HepG2 (cell line): Measurements from ENCODE around the gene BPI. TPM values are rescaled to one million over a fixed set of nuclear protein-coding genes. Genes with fewer than 3 reads are reported as not detected.

Experiments
- ATAC-seq: fragments of 200-7000 bp; cut with Tn5 transposase; 3 replicates; pipeline ENCODE4 v1.9.1; 2020; ENCODE audit warnings: mild to moderate bottlenecking, moderate library complexity
- BruUV-seq: library from RNA; stranded (reverse); fragments of 400-500 nt; replicated peaks from 2 replicates; lab custom pipeline; 2021; lab: Mats Ljungman, UMichigan
- CTCF ChIA-PET: fragments of 300-600 bp; formaldehyde crosslinking; extraction: SDS; loops from one replicate; lab custom pipeline; 2021; ENCODE audit warnings: low total read pairs, inconsistent platforms, low intra/inter-chr PET ratio; lab: Yijun Ruan, JAX
- POLR2A ChIA-PET: fragments of 350-600 bp; sonication (Branson Sonifier 250); formaldehyde crosslinking; loops from one replicate; lab custom pipeline; 2020; ENCODE audit warnings: antibody characterized with exemption, inconsistent platforms; lab: Yijun Ruan, JAX
- DNase-seq: peaks from one replicate; pipeline ENCODE4 v3.0.0-alpha.2; 2015; ENCODE audit warnings: low spot score
- FAIRE-seq: peaks from 3 replicates; lab custom pipeline; 2011; peaks lifted over from hg19 to GRCh38; lab: Jason Lieb, UNC
- H2AFZ ChIP-seq: one replicate; pipeline ENCODE4 v1.6.1; 2011; ENCODE audit warnings: low read length, inconsistent platforms
- H3K27ac ChIP-seq: fragments of 300-600 bp; 3 replicates; pipeline ENCODE4 v1.8.0; 2011; ENCODE audit warnings: mixed run types, mild to moderate bottlenecking, mixed read lengths, low read length, inconsistent platforms; ENCODE audit not compliant: insufficient read depth; ENCODE audit errors: extremely low read length
- H3K27me3 ChIP-seq, 2 experiments: fragments of 200-600 bp in 1 of 2; 2 replicates in 1 of 2; 3 replicates in 1 of 2; pipeline versions ENCODE4 v1.6.0 to v1.8.0; 2011; ENCODE audit warnings: low read length in 2 of 2, mild to moderate bottlenecking in 2 of 2, moderate library complexity in 2 of 2, inconsistent platforms in 1 of 2; ENCODE audit not compliant: insufficient read depth in 2 of 2, control insufficient read depth in 1 of 2
- H3K36me3 ChIP-seq, 2 experiments: fragments of 200-600 bp in 1 of 2; replicated peaks in 1 of 2; 2 replicates in 1 of 2; 3 replicates in 1 of 2; pipeline versions ENCODE4 v1.5.1 to v1.8.0; 2011; ENCODE audit warnings: low read length in 2 of 2, inconsistent platforms in 1 of 2; ENCODE audit not compliant: insufficient read depth in 2 of 2, control insufficient read depth in 1 of 2
- H3K4me1 ChIP-seq: 2 replicates; pipeline ENCODE4 v1.5.1; 2012; ENCODE audit warnings: low read length, inconsistent platforms; ENCODE audit not compliant: insufficient read depth
- H3K4me2 ChIP-seq: 2 replicates; pipeline ENCODE4 v1.6.0; 2011; ENCODE audit warnings: low read depth, low read length, inconsistent platforms
- H3K4me3 ChIP-seq, 3 experiments: fragments of 200-600 bp in 1 of 3; sonication (generic), shearing (Covaris generic) in 1 of 3; replicated peaks in 1 of 3; 2 replicates each; pipeline ENCODE4 v1.5.1; 2011 to 2016; ENCODE audit warnings: low read length in 3 of 3, inconsistent platforms in 2 of 3, low read depth in 2 of 3, mild to moderate bottlenecking in 2 of 3, control low read depth in 1 of 3, mixed read lengths in 1 of 3; ENCODE audit not compliant: insufficient read depth in 1 of 3
- H3K79me2 ChIP-seq: one replicate; pipeline ENCODE4 v1.6.1; 2011; ENCODE audit warnings: low read length, inconsistent platforms; ENCODE audit not compliant: insufficient read depth
- H3K9ac ChIP-seq: 2 replicates; pipeline ENCODE4 v1.6.0; 2011; ENCODE audit warnings: mild to moderate bottlenecking, low read depth, low read length, inconsistent platforms; ENCODE audit not compliant: insufficient read depth
- H3K9me3 ChIP-seq: 2 replicates; pipeline ENCODE4 v1.5.1; 2012; ENCODE audit warnings: mild to moderate bottlenecking, low read length
- H4K20me1 ChIP-seq: 2 replicates; pipeline ENCODE4 v1.6.0; 2011; ENCODE audit warnings: inconsistent platforms, mild to moderate bottlenecking, low read length, moderate library complexity; ENCODE audit not compliant: insufficient read depth
- CBX2 ChIP-seq, 2 experiments: fragments of 200-600 bp in 1 of 2; sonication (generic); formaldehyde crosslinking in 1 of 2; IDR thresholded peaks; 2 replicates each; pipeline versions ENCODE4 v1.7.0 to v1.8.1; 2018 to 2022; ENCODE audit warnings: low read depth in 2 of 2, low read length in 1 of 2, mild to moderate bottlenecking in 1 of 2, missing genetic modification reagents in 1 of 2
- TSC22D2 ChIP-seq: sonication (generic); formaldehyde crosslinking; IDR thresholded peaks from 2 replicates; pipeline ENCODE4 v1.5.1; 2020; ENCODE audit warnings: missing genetic modification reagents, mild to moderate bottlenecking, borderline replicate concordance
- ZNF136 ChIP-seq: sonication (generic); formaldehyde crosslinking; IDR thresholded peaks from 2 replicates; pipeline ENCODE4 v1.8.1; 2022; ENCODE audit warnings: low read depth, mild to moderate bottlenecking, moderate library complexity, missing genetic modification reagents
- ZNF253 ChIP-seq: sonication (generic); formaldehyde crosslinking; IDR thresholded peaks from 2 replicates; pipeline ENCODE4 v1.8.0; 2022; ENCODE audit warnings: mild to moderate bottlenecking, missing genetic modification reagents, borderline replicate concordance
- ZNF263 ChIP-seq: sonication (generic); formaldehyde crosslinking; IDR thresholded peaks from 2 replicates; pipeline ENCODE4 v1.4.0; 2020; ENCODE audit warnings: missing genetic modification reagents
- ZNF446 ChIP-seq: sonication (generic); formaldehyde crosslinking; IDR thresholded peaks from 2 replicates; pipeline ENCODE4 v1.5.0; 2020; ENCODE audit warnings: mild to moderate bottlenecking, missing genetic modification reagents
- ZNF460 ChIP-seq: sonication (generic); formaldehyde crosslinking; IDR thresholded peaks from 2 replicates; pipeline ENCODE4 v1.5.1; 2020; ENCODE audit warnings: missing genetic modification reagents, mild to moderate bottlenecking, borderline replicate concordance
- WGBS: methylation state at CpG from one replicate; pipeline ENCODE4 v1.1.6; 2017; ENCODE audit warnings: low lambda C conversion rate; 5-methylcytosine and 5-hydroxymethylcytosine counted together
- in situ Hi-C: cut with HindIII; loops from 2 replicates; pipeline ENCODE4 v1.10.0; 2017; ENCODE audit warnings: low pct_unique_long_range_greater_than_20kb; ENCODE audit not compliant: extremely low pct_ligation_motif_present
- intact Hi-C: fragments of 100-400 bp; cut with micrococcal nuclease; formaldehyde crosslinking; loops from one replicate; pipeline ENCODE4 v1.10.0; 2022; ENCODE audit not compliant: unreplicated experiment
- polyA plus RNA-seq, 8 experiments: library from polyadenylated mRNA; depleted of rRNA in 3 of 8; stranded (reverse) in 7 of 8; unstranded in 1 of 8; fragments of >200 nt; fragmentation: Illumina TruSeq in 4 of 8; extraction: Trizol in 4 of 8; gene quantifications; 2 replicates each; pipeline versions ENCODE4 v1.2.1 to v1.2.3, GENCODE V29; 2011 to 2016; ENCODE audit warnings: low read depth in 4 of 8, missing spikeins in 1 of 8, mixed read lengths in 1 of 8; ENCODE audit not compliant: insufficient read depth in 1 of 8
- total RNA-seq, 5 experiments: library from RNA; depleted of rRNA; stranded (reverse); fragments of >200 nt; fragmentation: Illumina TruSeq; extraction: Trizol; gene quantifications; 2 replicates each; pipeline ENCODE4 v1.2.3, GENCODE V29; 2016; ENCODE audit warnings: low read depth in 1 of 5
- TF ChIP-seq, protein P1 (sequence below): sonication (generic); formaldehyde crosslinking; IDR thresholded peaks from 2 replicates; pipeline ENCODE4 v1.5.0; 2020; ENCODE audit warnings: missing genetic modification reagents

BPI gene
- total and polyA plus RNA-seq, 2 of the 13 experiments (the other 11 are each of a cell fraction or from before 2014, with no cell fraction given) = not detected

DNA sequence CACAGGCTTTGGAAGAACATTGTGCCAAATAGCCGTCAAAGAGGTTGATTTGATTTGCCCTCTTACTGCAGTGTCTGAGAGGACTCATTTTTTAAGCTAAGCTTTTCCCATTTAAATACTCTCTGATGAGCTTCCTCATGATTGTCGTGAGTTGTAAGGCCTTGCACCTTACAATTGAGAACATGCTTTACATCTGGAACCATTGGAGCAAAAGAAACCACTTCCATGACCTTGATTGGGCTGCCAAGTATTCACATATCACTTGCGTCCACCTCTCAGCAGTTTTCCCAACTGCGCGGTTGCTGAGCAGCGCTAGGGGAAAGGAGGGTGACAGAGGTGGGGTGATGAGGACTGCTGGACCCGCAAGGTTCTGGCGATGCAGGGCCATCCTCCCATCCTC lies 30.1 kb downstream of the BPI start:
- H3K27me3 ChIP-seq = peaks cover 0 to 16% of the 10 kb centered on the region in 2 experiments; a peak in 1 of 5 replicates
- WGBS = 76% methylated on average over 8 of the region's 8 CpGs
- no peak overlapping the region for H3K4me3 ChIP-seq
- ChIA-PET POLR2A (no interaction called here), CTCF (no interaction called here)
- DNase-seq = no peak
- H3K4me1 ChIP-seq = peaks cover 24% of the 10 kb centered on the region
- no peaks in the 10 kb centered on the region for H4K20me1 ChIP-seq
- no peak overlapping the region for H3K4me2 ChIP-seq
- BruUV-seq = no TSS peak
- no peak overlapping the region for H3K9ac ChIP-seq
- TF ChIP-seq ZNF263 (CRISPR knock-in tag) (no peak), ZNF460 (CRISPR knock-in tag) (no peak), ZNF136 (CRISPR knock-in tag) (no peak)
- TF ChIP-seq, protein P1, sequence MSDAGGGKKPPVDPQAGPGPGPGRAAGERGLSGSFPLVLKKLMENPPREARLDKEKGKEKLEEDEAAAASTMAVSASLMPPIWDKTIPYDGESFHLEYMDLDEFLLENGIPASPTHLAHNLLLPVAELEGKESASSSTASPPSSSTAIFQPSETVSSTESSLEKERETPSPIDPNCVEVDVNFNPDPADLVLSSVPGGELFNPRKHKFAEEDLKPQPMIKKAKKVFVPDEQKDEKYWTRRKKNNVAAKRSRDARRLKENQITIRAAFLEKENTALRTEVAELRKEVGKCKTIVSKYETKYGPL (CRISPR knock-in tag) = no peak
- no peak overlapping the region for H2AFZ ChIP-seq
- no peaks in the 10 kb centered on the region for H3K79me2 ChIP-seq
- in situ Hi-C loops (no loop called here), intact Hi-C loops (no loop called here)
- no peak overlapping the region for H3K27ac ChIP-seq
- H3K9me3 ChIP-seq = peaks cover 17% of the 10 kb centered on the region
- ATAC-seq = no peak
- FAIRE-seq = no peak
- H3K36me3 ChIP-seq = no peaks in the 10 kb centered on the region

DNA sequence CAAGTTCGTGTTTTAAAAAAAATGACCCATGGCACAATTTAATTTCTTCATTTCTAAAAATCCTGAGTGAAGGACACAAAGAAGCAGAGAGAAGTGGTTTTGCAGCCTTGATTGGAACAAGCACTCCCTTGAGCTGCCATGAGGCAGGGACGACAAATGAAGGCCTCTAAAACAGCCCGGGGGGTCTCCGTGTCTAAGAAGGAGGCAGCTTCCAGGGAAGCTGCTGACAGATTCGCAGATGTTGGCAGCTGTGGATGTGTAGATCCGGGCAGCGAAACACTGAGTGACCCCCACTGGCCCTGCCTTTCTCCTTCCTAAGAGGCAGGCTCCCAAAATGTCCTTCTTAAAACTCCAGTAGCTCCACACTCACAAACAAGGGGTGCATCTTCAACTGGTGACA lies 32.8 kb downstream of the BPI start:
- Histone ChIP-seq H3K27ac (no peak overlapping the region), H3K4me3 (no peak overlapping the region), H4K20me1 (no peaks in the 10 kb centered on the region), H3K4me1 (peaks cover 9% of the 10 kb centered on the region; the same call in 1 of the 2 replicates), H3K79me2 (no peaks in the 10 kb centered on the region), H2AFZ (no peak overlapping the region), H3K9me3 (peaks cover 17% of the 10 kb centered on the region), H3K9ac (no peak overlapping the region), H3K27me3 (peaks cover 0 to 16% of the 10 kb centered on the region in 2 experiments; a peak in 1 of 5 replicates), H3K36me3 (no peaks in the 10 kb centered on the region), H3K4me2 (no peak overlapping the region)
- intact Hi-C loops = loop anchor here (1.0 kb wide), 1 partner anchor 20 kb away; no protein-coding TSS in a partner anchor
- DNase-seq = no peak
- 73% methylated on average over 7 of the region's 7 CpGs for WGBS
- no peak for TF ChIP-seq ZNF253 (CRISPR knock-in tag)
- TF ChIP-seq ZNF446 (CRISPR knock-in tag) = no peak
- TF ChIP-seq CBX2 (IDR thresholded peaks at IDR 0.05; ENCODE audit: low read depth, low read length) = no peak
- no peak for TF ChIP-seq CBX2 (CRISPR knock-in tag; IDR thresholded peaks at IDR 0.05; ENCODE audit: low read depth)
- no peak for TF ChIP-seq TSC22D2 (CRISPR knock-in tag)
- no peak for FAIRE-seq
- in situ Hi-C loops = loop anchor here (5.0 kb wide), 1 partner anchor 71 kb away; no protein-coding TSS in a partner anchor
- no peak for ATAC-seq
- ChIA-PET POLR2A (no interaction called here), CTCF (interaction anchor here (1.8 to 2.7 kb wide), 2 partner anchors 19 to 72 kb away, joined by 9 to 38 read pairs; no protein-coding TSS in a partner anchor)
- BruUV-seq = no TSS peak
